Smooth muscle cell (in vitro differentiated cells): Measurements from ENCODE around the gene PWP1. TPM values are rescaled to one million over a fixed set of nuclear protein-coding genes. Genes with fewer than 3 reads are reported as not detected.

Experiments
- DNase-seq: peaks from one replicate; lab custom pipeline; 2025; ENCODE audit not compliant: unreplicated experiment; lab: John Stamatoyannopoulos, UW
- H2AFZ ChIP-seq: fragments of 200-600 bp; sonication (generic); 2 replicates; pipeline ENCODE4 v1.6.0; 2016; ENCODE audit warnings: antibody characterized with exemption, low read depth, mild to moderate bottlenecking
- H3F3A ChIP-seq: fragments of 200-600 bp; sonication (generic); 2 replicates; pipeline ENCODE4 v1.6.0; 2017; ENCODE audit warnings: antibody characterized with exemption, low read depth
- H3K27ac ChIP-seq: fragments of 200-600 bp; sonication (generic); 2 replicates; pipeline ENCODE4 v1.5.1; 2016; ENCODE audit warnings: low read depth, mild to moderate bottlenecking
- H3K27me3 ChIP-seq: fragments of 200-600 bp; sonication (generic); 2 replicates; pipeline ENCODE4 v1.6.1; 2016; ENCODE audit warnings: low read depth, mild to moderate bottlenecking
- H3K36me3 ChIP-seq: fragments of 200-600 bp; sonication (generic); 2 replicates; pipeline ENCODE4 v1.5.1; 2016; ENCODE audit warnings: low read depth
- H3K4me1 ChIP-seq: fragments of 200-600 bp; sonication (generic); 2 replicates; pipeline ENCODE4 v1.5.1; 2016; ENCODE audit warnings: low read depth
- H3K4me2 ChIP-seq: fragments of 200-600 bp; sonication (generic); 2 replicates; pipeline ENCODE4 v1.6.0; 2016; ENCODE audit warnings: mild to moderate bottlenecking
- H3K4me3 ChIP-seq: fragments of 200-600 bp; sonication (generic); 2 replicates; pipeline ENCODE4 v1.5.1; 2016; ENCODE audit warnings: mild to moderate bottlenecking
- H3K79me2 ChIP-seq: fragments of 200-600 bp; sonication (generic); 2 replicates; pipeline ENCODE4 v1.6.0; 2016; ENCODE audit warnings: low read depth, mild to moderate bottlenecking
- H3K9ac ChIP-seq: fragments of 200-600 bp; sonication (generic); 2 replicates; pipeline ENCODE4 v1.6.0; 2016; ENCODE audit warnings: low read depth
- H3K9me3 ChIP-seq: fragments of 200-600 bp; sonication (generic); replicated peaks from 2 replicates; pipeline ENCODE4 v1.5.1; 2016; ENCODE audit warnings: low read depth
- H4K20me1 ChIP-seq: fragments of 200-600 bp; sonication (generic); 2 replicates; pipeline ENCODE4 v1.6.0; 2016; ENCODE audit warnings: low read depth
- WGBS: methylation state at CpG from one replicate; pipeline ENCODE4 v1.1.7; 2016; ENCODE audit warnings: low lambda C conversion rate; 5-methylcytosine and 5-hydroxymethylcytosine counted together
- polyA plus RNA-seq: library from polyadenylated mRNA; unstranded; fragments of >200 nt; fragmentation: Nextera tagmentation; extraction: Ambion mirVana; gene quantifications from 2 replicates; pipeline ENCODE4 v1.2.1, GENCODE V29; 2016
- total RNA-seq: library from RNA; depleted of rRNA; stranded (reverse); fragments of >200 nt; gene quantifications from 2 replicates; pipeline ENCODE4 v1.2.3, GENCODE V29; 2014
- TF ChIP-seq, protein P1 (sequence below): fragments of 200-600 bp; sonication (generic); IDR thresholded peaks from 2 replicates; pipeline ENCODE4 v1.5.1; 2017; ENCODE audit warnings: borderline replicate concordance, mild to moderate bottlenecking, antibody characterized with exemption; ENCODE audit not compliant: insufficient read depth, poor library complexity, severe bottlenecking

The PWP1 gene
- total and polyA plus RNA-seq, 2 experiments from 2014 or later = 68.3 to 77.9 TPM

GRCh38 chr12:107651571-107652449, 33.8 kb upstream of the PWP1 start:
- Histone ChIP-seq H3K9me3 (no peaks in the 10 kb centered on the region), H4K20me1 (no peaks in the 10 kb centered on the region), H3K27me3 (no peaks in the 10 kb centered on the region), H3K79me2 (no peaks in the 10 kb centered on the region), H3K36me3 (no peaks in the 10 kb centered on the region), H2AFZ (no peak overlapping the region), H3K4me1 (peaks cover 2% of the 10 kb centered on the region), H3K4me2 (no peak overlapping the region), H3K27ac (no peak overlapping the region), H3K4me3 (no peak overlapping the region), H3K9ac (no peak overlapping the region), H3F3A (no peaks in the 10 kb centered on the region)
- 80% methylated on average over 11 of the region's 11 CpGs for WGBS
- TF ChIP-seq, protein P1, sequence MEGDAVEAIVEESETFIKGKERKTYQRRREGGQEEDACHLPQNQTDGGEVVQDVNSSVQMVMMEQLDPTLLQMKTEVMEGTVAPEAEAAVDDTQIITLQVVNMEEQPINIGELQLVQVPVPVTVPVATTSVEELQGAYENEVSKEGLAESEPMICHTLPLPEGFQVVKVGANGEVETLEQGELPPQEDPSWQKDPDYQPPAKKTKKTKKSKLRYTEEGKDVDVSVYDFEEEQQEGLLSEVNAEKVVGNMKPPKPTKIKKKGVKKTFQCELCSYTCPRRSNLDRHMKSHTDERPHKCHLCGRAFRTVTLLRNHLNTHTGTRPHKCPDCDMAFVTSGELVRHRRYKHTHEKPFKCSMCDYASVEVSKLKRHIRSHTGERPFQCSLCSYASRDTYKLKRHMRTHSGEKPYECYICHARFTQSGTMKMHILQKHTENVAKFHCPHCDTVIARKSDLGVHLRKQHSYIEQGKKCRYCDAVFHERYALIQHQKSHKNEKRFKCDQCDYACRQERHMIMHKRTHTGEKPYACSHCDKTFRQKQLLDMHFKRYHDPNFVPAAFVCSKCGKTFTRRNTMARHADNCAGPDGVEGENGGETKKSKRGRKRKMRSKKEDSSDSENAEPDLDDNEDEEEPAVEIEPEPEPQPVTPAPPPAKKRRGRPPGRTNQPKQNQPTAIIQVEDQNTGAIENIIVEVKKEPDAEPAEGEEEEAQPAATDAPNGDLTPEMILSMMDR = no peak
- no peak for DNase-seq

DNA sequence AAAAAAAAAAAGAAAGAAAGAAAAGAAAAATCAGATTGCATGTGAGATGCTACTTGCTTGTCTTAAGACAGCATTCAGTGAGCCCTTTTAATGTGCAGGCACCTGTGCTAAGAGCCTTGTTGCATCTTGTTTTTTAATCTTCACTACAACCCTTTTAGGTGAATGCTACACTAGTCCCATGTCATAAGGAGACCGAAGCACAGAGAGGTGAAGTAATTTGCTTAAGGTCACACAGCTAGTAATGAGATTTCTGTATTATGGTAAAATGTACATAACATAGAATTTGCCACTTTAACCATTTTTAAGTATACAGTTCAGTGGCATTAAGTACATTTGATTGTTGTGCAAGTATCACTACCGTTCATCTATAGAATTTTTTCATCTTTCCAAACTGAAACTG, 32.1 kb upstream of the PWP1 start:
- Histone ChIP-seq H3F3A (no peaks in the 10 kb centered on the region), H3K9me3 (no peaks in the 10 kb centered on the region), H3K27ac (no peak overlapping the region), H2AFZ (no peak overlapping the region), H3K4me2 (no peak overlapping the region), H3K4me3 (no peak overlapping the region), H3K9ac (no peak overlapping the region), H3K27me3 (no peaks in the 10 kb centered on the region), H4K20me1 (no peaks in the 10 kb centered on the region), H3K4me1 (no peaks in the 10 kb centered on the region), H3K36me3 (no peaks in the 10 kb centered on the region), H3K79me2 (no peaks in the 10 kb centered on the region)
- DNase-seq = no peak
- 67% methylated on average over 2 of the region's 2 CpGs for WGBS
- TF ChIP-seq, protein P1 = no peak

DNA sequence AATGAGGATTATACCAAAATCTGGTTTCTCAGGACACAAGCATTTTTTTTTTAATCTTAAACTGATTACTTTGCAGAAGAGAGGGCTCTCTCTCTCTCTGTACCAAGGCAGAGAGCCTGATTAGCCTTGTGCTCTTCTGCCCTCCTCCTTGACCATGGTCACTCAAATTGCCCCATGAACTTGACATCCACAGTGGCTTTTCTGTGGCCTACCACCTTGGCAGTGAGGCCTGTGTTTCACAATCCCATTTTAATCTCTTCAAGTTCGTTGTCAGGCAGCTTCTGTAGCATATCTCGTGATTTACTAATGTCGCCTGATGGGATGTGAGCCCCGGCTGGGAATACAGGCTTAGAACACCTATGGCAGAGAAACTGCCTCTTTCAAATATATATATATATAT, 30.7 kb upstream of the PWP1 start:
- Histone ChIP-seq H4K20me1 (no peaks in the 10 kb centered on the region), H3K4me3 (no peak overlapping the region), H3K4me1 (no peaks in the 10 kb centered on the region), H3K27ac (no peak overlapping the region), H3K36me3 (no peaks in the 10 kb centered on the region), H3K4me2 (no peak overlapping the region), H3K79me2 (no peaks in the 10 kb centered on the region), H2AFZ (no peak overlapping the region), H3K27me3 (no peaks in the 10 kb centered on the region), H3F3A (no peaks in the 10 kb centered on the region), H3K9ac (no peak overlapping the region), H3K9me3 (no peaks in the 10 kb centered on the region)
- DNase-seq = no peak
- WGBS = 91% methylated on average over 4 of the region's 4 CpGs
- TF ChIP-seq, protein P1 = no peak
